Coronary artery (tissue), 2 donors: Measurements from ENCODE around the gene ABTB2.
"Not testable (repeated sequence)": the region's sequence is repeated elsewhere in the genome, so short reads cannot be mapped to it uniquely, and the experiment has no call there.

Experiments used
- DNase-seq: peaks from one replicate; pipeline ENCODE4 v3.0.0-alpha.2; 2017; ENCODE audit warnings: low spot score
- H3K27ac ChIP-seq, 2 donors: fragments of 200-600 bp; sonication (generic); one replicate each; pipeline ENCODE4 v1.5.1; 2016 to 2019
- H3K4me3 ChIP-seq: fragments of 200-600 bp; sonication (generic); 2 replicates; pipeline ENCODE4 v1.5.1; 2016; ENCODE audit warnings: mild to moderate bottlenecking, moderate library complexity
- TF ChIP-seq, protein P1 (sequence below): fragments of 200-600 bp; sonication (generic); IDR thresholded peaks from one replicate; pipeline ENCODE4 v1.5.1; 2019; ENCODE audit warnings: antibody characterized with exemption

Gene ABTB2

DNA sequence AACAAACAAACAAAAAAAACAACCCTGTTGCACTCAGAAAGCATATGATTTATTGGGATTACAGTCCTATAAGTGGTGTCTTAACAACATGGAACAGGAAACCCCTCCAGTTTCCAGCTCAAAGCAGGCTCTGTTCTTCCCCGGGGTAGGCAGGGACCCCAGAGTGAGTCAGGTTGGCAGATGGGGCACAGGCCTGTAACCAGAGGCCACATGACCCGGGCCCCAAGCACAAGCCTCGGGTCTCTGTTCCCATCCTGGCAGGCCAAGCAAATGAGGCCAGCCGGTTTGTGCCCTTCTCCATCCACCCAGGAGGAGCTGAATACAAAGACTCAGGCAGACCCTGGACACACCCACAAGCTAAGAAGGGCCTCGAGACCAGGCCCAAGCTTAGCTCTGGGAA, 176.6 kb downstream of the ABTB2 start:
- TF ChIP-seq, protein P1, sequence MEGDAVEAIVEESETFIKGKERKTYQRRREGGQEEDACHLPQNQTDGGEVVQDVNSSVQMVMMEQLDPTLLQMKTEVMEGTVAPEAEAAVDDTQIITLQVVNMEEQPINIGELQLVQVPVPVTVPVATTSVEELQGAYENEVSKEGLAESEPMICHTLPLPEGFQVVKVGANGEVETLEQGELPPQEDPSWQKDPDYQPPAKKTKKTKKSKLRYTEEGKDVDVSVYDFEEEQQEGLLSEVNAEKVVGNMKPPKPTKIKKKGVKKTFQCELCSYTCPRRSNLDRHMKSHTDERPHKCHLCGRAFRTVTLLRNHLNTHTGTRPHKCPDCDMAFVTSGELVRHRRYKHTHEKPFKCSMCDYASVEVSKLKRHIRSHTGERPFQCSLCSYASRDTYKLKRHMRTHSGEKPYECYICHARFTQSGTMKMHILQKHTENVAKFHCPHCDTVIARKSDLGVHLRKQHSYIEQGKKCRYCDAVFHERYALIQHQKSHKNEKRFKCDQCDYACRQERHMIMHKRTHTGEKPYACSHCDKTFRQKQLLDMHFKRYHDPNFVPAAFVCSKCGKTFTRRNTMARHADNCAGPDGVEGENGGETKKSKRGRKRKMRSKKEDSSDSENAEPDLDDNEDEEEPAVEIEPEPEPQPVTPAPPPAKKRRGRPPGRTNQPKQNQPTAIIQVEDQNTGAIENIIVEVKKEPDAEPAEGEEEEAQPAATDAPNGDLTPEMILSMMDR, result no peak
- Histone ChIP-seq H3K4me3 (no peak overlapping the region), H3K27ac (no peak overlapping the region)
- DNase-seq, result no peak

DNA sequence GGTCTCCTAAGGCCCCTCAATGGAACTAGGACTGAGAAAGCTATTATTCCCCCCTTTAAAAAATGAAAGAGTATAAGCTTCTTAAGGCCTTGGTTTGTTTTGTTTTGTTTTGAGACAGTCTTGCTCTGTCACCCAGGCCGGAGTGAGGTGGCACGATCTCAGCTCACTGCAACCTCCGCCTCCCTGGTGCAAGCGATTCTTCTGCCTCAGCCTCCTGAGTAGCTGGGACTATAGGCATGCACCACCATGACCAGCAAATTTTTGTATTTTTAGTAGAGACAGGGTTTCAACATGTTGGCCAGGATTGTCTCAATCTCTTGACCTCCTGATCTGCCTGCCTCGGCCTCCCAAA, 177.0 kb downstream of the ABTB2 start:
- H3K4me3 ChIP-seq, H3K27ac ChIP-seq, DNase-seq: not testable (repeated sequence)

DNA sequence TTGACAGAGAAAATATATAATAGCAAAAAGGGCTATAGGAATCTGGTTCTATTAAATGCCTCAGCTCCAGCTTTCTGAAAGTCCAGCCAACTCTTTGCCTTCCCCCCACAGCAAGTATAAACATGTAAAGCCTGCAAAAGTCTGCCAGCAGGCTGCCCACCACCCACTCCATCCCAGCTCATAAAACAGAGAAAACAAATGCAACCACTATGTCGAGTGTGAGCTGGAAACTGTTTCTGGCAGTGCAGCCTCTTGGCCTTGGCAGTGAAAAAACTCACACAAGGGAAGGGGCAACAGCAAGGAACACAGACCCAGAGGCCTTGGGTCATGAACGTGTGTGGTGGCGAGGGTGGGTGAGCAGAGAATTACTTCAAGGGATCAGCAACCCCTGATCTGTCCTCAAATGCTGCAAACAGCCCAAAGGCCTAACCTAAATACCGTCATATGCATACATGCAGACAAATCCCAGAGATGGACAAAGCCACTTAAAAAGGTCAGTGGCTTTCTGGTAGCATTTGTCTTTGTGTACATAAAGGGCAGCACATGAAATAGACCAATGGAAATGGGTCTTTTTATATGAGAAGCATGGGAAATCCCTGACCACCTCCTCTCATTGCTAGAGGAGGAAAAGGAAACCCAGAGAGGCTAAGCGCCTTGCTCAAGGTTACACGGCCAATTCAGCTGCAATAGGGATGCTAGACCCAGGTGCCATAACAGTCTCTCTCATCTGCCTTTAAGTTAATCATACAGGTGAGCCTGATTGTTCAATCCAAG, 177.6 kb downstream of the ABTB2 start:
- DNase-seq, result no peak
- TF ChIP-seq, protein P1, result no peak
- no peak overlapping the region for H3K27ac ChIP-seq
- H3K4me3 ChIP-seq, result no peak overlapping the region

DNA sequence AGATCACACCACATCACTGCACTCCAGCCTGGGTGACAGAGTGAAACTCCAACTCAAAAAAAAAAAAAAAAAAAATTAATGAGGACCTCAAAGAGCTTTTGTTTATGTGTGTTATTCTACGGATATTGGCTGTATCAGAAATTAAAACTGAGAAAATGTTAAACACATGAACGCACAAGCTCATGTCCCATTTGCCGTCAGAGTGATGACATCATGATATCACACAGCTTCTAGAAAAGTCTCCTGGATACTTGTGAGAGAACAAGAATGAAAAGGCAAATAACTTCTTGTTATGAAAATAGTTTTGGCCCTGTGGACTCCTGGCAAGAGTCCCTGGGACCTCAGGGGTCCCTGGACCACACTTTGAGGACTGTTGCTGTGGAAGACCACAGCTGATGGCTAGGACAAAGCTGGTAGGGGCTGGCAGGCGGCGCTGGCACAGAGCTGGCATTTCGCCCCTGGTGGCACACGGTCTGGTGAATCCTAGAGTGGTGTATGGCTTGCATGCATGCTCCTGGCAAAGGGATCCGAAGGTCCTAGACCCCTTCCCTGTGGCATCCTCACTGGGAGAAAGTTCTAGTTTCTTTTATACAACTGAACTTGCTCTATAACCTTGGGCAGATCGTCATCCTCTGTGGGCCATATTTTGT, 178.7 kb downstream of the ABTB2 start:
- no peak for DNase-seq

DNA sequence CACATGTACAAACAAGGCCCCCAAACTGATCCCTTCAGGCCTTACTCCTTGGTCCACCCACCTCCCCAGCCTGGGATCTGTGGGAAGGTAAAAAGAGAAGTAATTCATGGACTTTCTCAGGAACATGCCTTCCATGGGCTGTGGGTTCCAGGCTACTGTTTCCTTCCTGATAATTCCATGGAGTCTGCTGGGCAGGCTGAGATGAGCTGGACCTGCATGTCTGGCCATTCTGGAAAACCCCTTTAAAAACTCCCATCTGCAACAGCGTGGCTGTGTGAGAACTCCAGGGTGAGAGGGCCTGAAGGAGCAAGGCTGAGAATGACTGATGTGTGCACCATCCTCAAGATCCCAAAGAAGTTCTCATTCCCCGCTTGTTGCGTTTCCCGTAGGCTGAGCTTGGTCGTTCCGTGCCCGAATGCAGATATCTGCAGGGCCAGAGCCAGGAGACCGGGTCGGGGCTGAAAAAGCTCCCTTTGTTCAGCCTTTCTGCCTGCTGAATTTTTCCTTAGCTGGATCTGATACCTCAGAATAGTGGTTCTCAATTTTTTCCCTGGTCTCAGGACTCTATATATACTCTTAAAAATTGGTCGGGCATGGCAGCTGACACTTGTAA, 179.5 kb downstream of the ABTB2 start:
- TF ChIP-seq, protein P1, result no peak
- no peak for DNase-seq
- Histone ChIP-seq H3K4me3 (no peak overlapping the region), H3K27ac (no peak overlapping the region)

More for the DNA sequence above, 178.7 kb downstream of the ABTB2 start:
- Histone ChIP-seq H3K27ac (no peak overlapping the region), H3K4me3 (no peak overlapping the region)
- TF ChIP-seq, protein P1, result no peak

DNA sequence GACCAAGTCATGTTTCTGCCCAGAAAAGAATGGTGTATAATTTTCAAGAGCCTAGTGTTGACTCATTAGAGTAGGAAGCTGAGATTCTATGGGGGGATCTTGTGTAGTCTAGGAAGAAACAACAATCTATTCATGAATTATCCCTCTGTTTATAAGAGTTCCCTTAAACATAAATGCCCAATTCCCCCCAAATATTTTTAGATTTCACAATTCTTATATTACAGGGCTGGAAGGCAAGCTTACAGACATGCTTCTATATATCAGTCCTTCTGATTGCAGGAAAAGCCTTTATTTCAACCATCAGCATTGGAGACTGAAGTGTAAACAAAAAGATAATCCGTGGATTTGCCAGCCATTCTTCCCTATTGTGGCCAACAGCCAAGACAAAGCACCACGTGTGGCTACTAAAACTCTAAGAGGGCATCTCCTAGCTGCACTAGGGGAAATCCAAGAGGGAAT, 181.0 kb downstream of the ABTB2 start:
- no peak for DNase-seq
- H3K4me3 ChIP-seq, result no peak overlapping the region
- H3K27ac ChIP-seq, result no peak overlapping the region
- TF ChIP-seq, protein P1, result no peak

DNA sequence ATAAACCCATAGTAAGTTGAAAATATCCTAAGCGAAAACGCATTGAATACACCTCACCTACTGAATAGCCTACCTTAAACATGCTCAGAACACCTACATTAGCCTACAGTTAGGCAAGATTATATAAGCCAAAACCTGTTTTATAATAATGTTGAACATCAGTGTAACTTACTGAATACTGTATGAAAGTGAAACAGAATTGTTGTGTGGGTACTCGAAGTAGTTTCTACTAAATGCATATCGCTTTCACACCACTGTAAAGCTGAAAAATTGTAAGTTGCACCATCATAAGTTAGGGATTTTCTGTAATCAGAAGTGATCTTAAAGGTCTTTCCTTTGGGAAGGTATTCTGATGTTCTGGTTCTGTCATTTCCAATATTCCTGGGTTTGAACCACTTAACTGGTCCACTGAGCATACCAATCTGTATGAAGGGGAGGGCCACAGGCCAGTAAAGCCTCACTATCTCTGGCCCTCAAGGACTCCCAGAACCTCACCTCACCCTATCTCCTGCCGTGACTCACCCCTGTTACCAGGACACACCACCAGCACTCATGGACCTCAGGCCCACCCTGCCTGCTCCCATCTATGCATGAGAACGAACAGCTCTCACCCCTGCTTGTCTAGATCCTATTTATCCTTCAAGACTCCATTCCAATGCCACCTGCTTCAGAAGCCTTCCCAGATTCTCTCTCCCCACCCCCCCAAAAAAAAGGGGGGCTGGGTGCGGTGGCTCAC, 182.4 kb downstream of the ABTB2 start:
- no peak overlapping the region for H3K4me3 ChIP-seq
- H3K27ac ChIP-seq, result no peak overlapping the region
- TF ChIP-seq, protein P1, result no peak
- no peak for DNase-seq
